Measurements from ENCODE around the gene RCOR1.

DNA sequence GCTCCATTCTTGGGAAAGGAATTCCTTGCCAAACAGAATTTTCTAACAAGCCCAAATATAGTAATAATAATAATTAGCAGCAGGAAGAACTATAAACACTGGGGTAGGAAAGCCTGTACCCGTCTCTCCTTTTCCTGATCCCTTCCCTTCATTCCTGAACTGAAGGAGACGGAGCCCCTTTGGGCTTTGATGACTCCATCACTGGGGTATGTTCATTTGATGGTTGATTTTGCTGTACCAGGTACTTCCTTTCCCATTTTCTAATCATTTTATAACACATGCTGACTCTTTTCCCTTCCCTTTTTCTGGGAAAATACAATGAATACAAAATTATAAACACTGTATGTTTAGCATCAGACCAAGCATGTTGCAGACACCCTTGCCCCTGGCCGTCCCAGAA is 3.6 kb upstream of the RCOR1 start:
- no peak for TF ChIP-seq EZH2 (IDR thresholded peaks at IDR 0.05; ENCODE audit: borderline replicate concordance, low read length)
- TF ChIP-seq CTCF (conservative IDR thresholded peaks at IDR 0.05 in 1 of 2, IDR thresholded peaks at IDR 0.05 in 1 of 2; ENCODE audit: extremely low read depth in 1 of 2, insufficient read depth in 1 of 2, low read depth in 1 of 2, low read length in 2 of 2), result no peak
